ENCODE data around the gene INO80B. TPM values are rescaled to one million over a fixed set of nuclear protein-coding genes. Genes with fewer than 3 reads are reported as not detected.

INO80B gene
- total RNA-seq, 6 donors from 2014 or later, result 12.6 to 85.9 (median 32.5) TPM

- no peak overlapping the region for H3K27ac ChIP-seq
- peaks cover 0 to 9% (median 3%) of the 10 kb centered on the region in 4 donors for H3K27me3 ChIP-seq
- no peaks in the 10 kb centered on the region for H3K36me3 ChIP-seq
- WGBS, 2 donors, result 95 to 100% methylated on average over 1 of the region's 1 CpG
- TF ChIP-seq POLR2A (IDR thresholded peaks at IDR 0.05) (no peak), POLR2AphosphoS5 (IDR thresholded peaks at IDR 0.05) (no peak)
- no peak overlapping the region for H3K4me3 ChIP-seq
- no peak for ATAC-seq (ENCODE audit: low FRiP score in 2 of 2)
- H3K4me1 ChIP-seq, result peaks cover 22 to 45% (median 27%) of the 10 kb centered on the region in 4 donors
- no peak for DNase-seq
- no peaks in the 10 kb centered on the region for H3K9me3 ChIP-seq
Measured at GRCh38 chr2:74438248-74438647, 16.6 kb upstream of the INO80B start.

- Histone ChIP-seq H3K4me1 (peaks cover 22 to 50% (median 30%) of the 10 kb centered on the region in 4 donors), H3K4me3 (peak overlapping the region in 3 of 4 donors; percentile 42 to 64 (median 59)), H3K36me3 (no peaks in the 10 kb centered on the region), H3K9me3 (no peaks in the 10 kb centered on the region), H3K27me3 (peaks cover 0 to 9% (median 3%) of the 10 kb centered on the region in 4 donors), H3K27ac (peak overlapping the region; percentile 74 to 88 (median 84))
- 20 to 45% methylated on average over 3 of the region's 3 CpGs for WGBS, 2 donors
- DNase-seq (no peak), ATAC-seq (ENCODE audit: low FRiP score in 2 of 2) (no peak)
- TF ChIP-seq CTCF (IDR thresholded peaks at IDR 0.05), result no peak
- no peak for TF ChIP-seq POLR2AphosphoS5 (IDR thresholded peaks at IDR 0.05)
- TF ChIP-seq POLR2A (IDR thresholded peaks at IDR 0.05), result no peak
- no peak for TF ChIP-seq EP300 (IDR thresholded peaks at IDR 0.05)
Measured at GRCh38 chr2:74439373-74439772, 15.5 kb upstream of the INO80B start.

- ATAC-seq (ENCODE audit: low FRiP score in 2 of 2) (peak; percentile 0 to 43), DNase-seq (peak in 1 of 2 donors; percentile 86)
- H3K4me3 ChIP-seq, result peak overlapping the region; percentile 1 to 64 (median 50)
- no peaks in the 10 kb centered on the region for H3K9me3 ChIP-seq
- H3K4me1 ChIP-seq, result peaks cover 22 to 50% (median 30%) of the 10 kb centered on the region in 4 donors
- 16 to 25% methylated on average over 14 of the region's 14 CpGs for WGBS, 2 donors
- TF ChIP-seq POLR2A (IDR thresholded peaks at IDR 0.05) (no peak), POLR2AphosphoS5 (IDR thresholded peaks at IDR 0.05) (no peak), CTCF (IDR thresholded peaks at IDR 0.05) (no peak), EP300 (IDR thresholded peaks at IDR 0.05) (no peak)
- no peaks in the 10 kb centered on the region for H3K36me3 ChIP-seq
- H3K27me3 ChIP-seq, result peaks cover 0 to 9% (median 3%) of the 10 kb centered on the region in 4 donors
- peak overlapping the region; percentile 74 to 88 (median 84) for H3K27ac ChIP-seq
Measured at GRCh38 chr2:74439803-74440377, 15.0 kb upstream of the INO80B start.

GRCh38 chr2:74440378-74441169, 14.3 kb upstream of the INO80B start:
- 12 to 52% methylated on average over 16 to 45 of the region's 45 CpGs for WGBS, 2 donors
- Histone ChIP-seq H3K9me3 (no peaks in the 10 kb centered on the region), H3K27me3 (peaks cover 0 to 9% (median 3%) of the 10 kb centered on the region in 4 donors), H3K4me3 (peak overlapping the region; percentile 1 to 64 (median 50)), H3K4me1 (peaks cover 22 to 50% (median 30%) of the 10 kb centered on the region in 4 donors), H3K36me3 (no peaks in the 10 kb centered on the region), H3K27ac (peak overlapping the region; percentile 74 to 88 (median 84))
- peak; percentile 88 to 95 for DNase-seq
- ATAC-seq (ENCODE audit: low FRiP score in 2 of 2), result peak; percentile 95 to 96
- TF ChIP-seq EP300 (IDR thresholded peaks at IDR 0.05), result no peak
- peak in 2 of 4 donors; percentile 44 to 47 for TF ChIP-seq POLR2A (IDR thresholded peaks at IDR 0.05)
- TF ChIP-seq CTCF (IDR thresholded peaks at IDR 0.05), result peak in 5 of 6 experiments; percentile 40 to 74 (median 63)
- TF ChIP-seq POLR2AphosphoS5 (IDR thresholded peaks at IDR 0.05), result peak in 1 of 2 donors; percentile 35

GRCh38 chr2:74441170-74441689, 13.7 kb upstream of the INO80B start:
- 33 to 47% methylated on average over 12 to 32 of the region's 33 CpGs for WGBS, 2 donors
- peak in 1 of 2 donors; percentile 78 for DNase-seq
- ATAC-seq (ENCODE audit: low FRiP score in 2 of 2), result peak; percentile 20 to 31
- peaks cover 0 to 9% (median 3%) of the 10 kb centered on the region in 4 donors for H3K27me3 ChIP-seq
- H3K4me3 ChIP-seq, result peak overlapping the region; percentile 22 to 64 (median 50)
- H3K36me3 ChIP-seq, result no peaks in the 10 kb centered on the region
- peaks cover 22 to 50% (median 30%) of the 10 kb centered on the region in 4 donors for H3K4me1 ChIP-seq
- H3K27ac ChIP-seq, result peak overlapping the region; percentile 74 to 88 (median 84)
- TF ChIP-seq EP300 (IDR thresholded peaks at IDR 0.05) (no peak), POLR2AphosphoS5 (IDR thresholded peaks at IDR 0.05) (no peak), POLR2A (IDR thresholded peaks at IDR 0.05) (no peak), CTCF (IDR thresholded peaks at IDR 0.05) (no peak)
- no peaks in the 10 kb centered on the region for H3K9me3 ChIP-seq
